GM13977 (cell line): Measurements from ENCODE around the gene IQCH.
A peak's percentile ranks its signal among the peaks of the same experiment; 100 is the strongest.

Experiments
- DNase-seq: peaks from one replicate; pipeline ENCODE4 v3.0.0; 2012; ENCODE audit warnings: low spot score
- in situ Hi-C: fragments of 300-500 bp; cut with MboI; formaldehyde crosslinking; loops from one replicate; pipeline ENCODE4 v1.12.0; 2022; ENCODE audit warnings: low sequenced_read_pairs, low pct_unique_long_range_greater_than_20kb, mixed read lengths, inconsistent platforms; ENCODE audit not compliant: unreplicated experiment
- TF ChIP-seq, protein P1 (sequence below): IDR thresholded peaks from 2 replicates; pipeline ENCODE4 v1.5.1; 2012; ENCODE audit warnings: mild to moderate bottlenecking, control low read depth; ENCODE audit not compliant: insufficient read depth; ENCODE audit errors: extremely low read depth, missing control alignments

The IQCH gene

DNA sequence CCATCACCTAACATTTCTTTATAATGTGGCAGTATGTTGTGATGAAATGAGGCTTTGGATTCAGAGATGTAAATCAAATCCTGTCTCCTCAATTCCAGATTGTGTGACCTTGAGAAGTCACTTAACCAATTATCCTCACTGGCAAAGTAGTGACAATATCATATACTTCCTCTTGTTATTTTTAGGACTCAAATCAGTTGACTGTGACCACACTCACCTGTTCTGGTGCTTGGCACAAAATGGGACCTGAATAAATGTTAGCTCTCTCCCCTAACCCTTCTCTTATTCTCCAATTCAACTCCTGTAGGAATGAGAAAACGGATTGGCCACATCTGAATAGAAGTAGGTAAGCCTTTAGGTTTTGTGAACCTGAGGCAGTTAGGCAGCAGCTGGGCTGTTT lies 42.1 kb downstream of the IQCH start:
- no peak for DNase-seq
- in situ Hi-C loops: no loop called here
- TF ChIP-seq, protein P1, sequence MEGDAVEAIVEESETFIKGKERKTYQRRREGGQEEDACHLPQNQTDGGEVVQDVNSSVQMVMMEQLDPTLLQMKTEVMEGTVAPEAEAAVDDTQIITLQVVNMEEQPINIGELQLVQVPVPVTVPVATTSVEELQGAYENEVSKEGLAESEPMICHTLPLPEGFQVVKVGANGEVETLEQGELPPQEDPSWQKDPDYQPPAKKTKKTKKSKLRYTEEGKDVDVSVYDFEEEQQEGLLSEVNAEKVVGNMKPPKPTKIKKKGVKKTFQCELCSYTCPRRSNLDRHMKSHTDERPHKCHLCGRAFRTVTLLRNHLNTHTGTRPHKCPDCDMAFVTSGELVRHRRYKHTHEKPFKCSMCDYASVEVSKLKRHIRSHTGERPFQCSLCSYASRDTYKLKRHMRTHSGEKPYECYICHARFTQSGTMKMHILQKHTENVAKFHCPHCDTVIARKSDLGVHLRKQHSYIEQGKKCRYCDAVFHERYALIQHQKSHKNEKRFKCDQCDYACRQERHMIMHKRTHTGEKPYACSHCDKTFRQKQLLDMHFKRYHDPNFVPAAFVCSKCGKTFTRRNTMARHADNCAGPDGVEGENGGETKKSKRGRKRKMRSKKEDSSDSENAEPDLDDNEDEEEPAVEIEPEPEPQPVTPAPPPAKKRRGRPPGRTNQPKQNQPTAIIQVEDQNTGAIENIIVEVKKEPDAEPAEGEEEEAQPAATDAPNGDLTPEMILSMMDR: no peak

DNA sequence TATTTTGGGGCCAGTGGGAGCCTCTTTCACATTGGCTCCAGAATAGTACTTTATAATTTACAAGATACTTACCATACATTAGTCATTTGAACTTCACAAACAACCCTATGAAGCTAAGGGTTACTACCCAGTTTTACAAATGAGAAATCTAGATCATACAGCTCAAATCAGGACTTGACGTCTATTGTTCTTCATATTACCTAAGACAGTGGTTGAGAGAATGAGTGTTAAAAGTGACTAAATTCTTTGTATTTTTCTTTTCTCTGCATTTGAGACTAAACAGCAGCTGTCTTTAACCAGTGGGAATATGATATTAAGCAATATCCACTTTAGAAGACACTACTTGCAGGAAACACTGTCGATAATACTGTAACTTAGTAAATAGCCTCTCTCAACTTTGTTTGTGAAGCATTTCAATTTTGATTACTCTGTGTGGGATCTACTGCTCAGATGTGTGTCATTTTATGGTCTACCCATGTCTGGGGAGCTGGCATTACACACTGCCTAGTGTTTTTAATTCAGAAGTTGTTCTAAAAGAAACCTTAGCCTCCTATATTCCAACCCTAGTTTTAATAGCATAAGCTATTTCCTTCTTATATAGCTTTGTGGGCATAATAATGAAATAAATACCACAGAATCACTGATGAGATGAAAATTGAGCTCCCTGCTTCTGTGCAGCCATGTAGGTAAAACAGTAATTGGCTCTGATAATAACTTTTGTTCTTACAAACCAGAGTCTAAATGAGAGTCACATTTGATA lies 45.9 kb downstream of the IQCH start:
- TF ChIP-seq, protein P1: no peak
- no peak for DNase-seq
- in situ Hi-C loops: loop anchor here (5.0 kb wide), 1 partner anchor 353 kb away; no protein-coding TSS in a partner anchor

DNA sequence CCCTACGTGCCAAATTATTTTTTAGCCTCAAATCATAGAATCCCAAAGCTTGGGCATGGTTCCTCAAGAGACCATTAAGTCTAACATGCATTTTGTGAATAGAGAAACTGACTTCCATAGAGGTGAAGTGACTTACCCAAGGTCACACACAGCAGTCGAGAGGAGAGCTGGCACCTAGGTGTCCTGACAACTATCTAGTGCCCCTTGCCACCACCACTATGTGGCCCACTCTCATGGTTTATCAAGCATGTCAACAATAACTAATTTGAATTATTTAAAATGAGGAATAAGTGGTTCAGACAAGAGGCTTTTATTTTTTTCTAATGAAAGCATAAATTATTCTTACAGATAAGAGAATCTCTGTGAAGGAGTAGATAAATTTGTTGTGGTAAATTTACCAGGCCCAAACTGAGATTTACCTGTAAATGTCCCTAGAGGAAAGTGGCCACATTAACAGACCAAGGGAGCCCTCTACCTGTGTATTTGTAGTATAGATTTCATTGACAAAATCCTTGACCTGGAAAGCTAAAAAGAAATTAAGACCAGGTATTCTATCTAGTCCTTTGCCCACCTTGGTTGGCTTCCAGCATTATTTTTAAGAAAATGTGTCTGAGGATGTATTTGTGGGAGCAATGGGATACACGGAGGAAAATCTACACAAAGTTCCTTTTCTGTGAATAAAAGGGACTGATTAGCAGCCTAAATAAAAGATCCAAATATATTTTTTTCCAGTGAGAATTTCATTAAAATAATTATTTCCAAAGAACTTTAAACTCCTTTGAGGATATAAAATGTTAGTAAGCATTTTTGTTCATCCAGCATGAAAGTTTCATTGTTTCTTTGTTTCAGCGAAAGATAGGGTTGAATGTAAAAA lies 49.1 kb downstream of the IQCH start:
- in situ Hi-C loops: loop anchor here (5.0 kb wide), 1 partner anchor 356 kb away; no protein-coding TSS in a partner anchor
- DNase-seq: peak; percentile 21
- TF ChIP-seq, protein P1: peak; percentile 57

DNA sequence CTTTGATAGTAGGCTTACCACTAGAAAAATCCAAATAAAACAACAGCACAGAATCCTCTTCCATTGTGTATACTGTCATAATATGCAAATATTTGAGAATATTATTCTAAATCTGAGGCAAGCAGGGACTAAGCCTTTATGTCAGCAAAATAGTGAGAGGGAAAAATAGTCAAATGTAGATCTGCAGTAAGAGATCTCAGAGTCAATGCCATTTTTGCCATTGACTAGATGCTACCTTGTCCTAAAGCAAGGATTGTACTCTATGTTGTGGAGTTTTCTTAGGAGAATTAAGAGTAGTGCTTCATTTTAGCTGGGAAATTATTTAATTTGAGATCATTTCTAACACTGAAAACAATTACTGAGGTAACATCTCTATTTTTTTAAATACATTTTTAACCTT lies 50.2 kb downstream of the IQCH start:
- in situ Hi-C loops: loop anchor here (5.0 kb wide), 1 partner anchor 357 kb away; no protein-coding TSS in a partner anchor
- DNase-seq: no peak
- TF ChIP-seq, protein P1: no peak

DNA sequence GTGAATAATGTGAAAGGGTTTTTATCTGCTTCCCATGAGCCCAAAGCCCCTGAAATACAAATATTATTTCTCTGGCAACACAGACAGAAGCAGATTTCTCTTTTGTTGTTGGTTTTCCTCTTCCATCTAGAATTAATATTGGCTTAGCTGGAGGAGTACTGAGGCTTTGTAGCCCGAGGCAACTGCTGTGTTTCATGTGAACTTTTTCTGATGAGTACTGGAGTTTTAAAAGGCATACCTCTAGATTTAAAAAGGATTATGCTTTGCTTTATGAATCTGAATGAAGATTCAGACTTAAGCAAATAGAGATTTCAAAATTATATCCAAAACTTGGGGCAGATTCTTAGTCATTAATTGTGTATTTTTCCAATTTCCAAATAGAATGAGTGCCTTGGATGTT lies 50.9 kb downstream of the IQCH start:
- TF ChIP-seq, protein P1: no peak
- DNase-seq: no peak
- in situ Hi-C loops: no loop called here

DNA sequence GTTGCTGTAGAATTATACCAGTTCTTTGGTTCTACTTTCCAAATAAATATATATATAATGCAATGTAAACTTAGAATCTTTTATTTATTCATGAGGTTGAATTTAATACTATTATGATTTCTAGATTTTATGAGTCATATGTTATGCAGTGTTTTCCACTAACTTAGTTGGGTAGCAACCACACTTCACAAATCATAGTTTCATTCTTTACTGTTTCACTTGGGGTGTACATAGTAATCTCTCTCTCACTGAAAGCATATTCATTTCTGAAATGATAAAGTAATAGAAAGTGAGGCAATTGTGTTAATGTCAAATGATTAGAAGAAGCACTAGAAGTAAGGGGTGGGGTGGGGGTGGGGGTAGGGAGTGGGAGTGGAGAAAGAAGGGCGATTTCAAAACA lies 52.6 kb downstream of the IQCH start:
- in situ Hi-C loops: no loop called here
- no peak for DNase-seq
- TF ChIP-seq, protein P1: no peak
